ENCODE measurements around the gene JPH2. TPM values are rescaled to one million over a fixed set of nuclear protein-coding genes. Genes with fewer than 3 reads are reported as not detected.

Gene JPH2
- total and polyA plus RNA-seq, 2 donors from 2014 or later, result 2.5 to 11.4 TPM

DNA sequence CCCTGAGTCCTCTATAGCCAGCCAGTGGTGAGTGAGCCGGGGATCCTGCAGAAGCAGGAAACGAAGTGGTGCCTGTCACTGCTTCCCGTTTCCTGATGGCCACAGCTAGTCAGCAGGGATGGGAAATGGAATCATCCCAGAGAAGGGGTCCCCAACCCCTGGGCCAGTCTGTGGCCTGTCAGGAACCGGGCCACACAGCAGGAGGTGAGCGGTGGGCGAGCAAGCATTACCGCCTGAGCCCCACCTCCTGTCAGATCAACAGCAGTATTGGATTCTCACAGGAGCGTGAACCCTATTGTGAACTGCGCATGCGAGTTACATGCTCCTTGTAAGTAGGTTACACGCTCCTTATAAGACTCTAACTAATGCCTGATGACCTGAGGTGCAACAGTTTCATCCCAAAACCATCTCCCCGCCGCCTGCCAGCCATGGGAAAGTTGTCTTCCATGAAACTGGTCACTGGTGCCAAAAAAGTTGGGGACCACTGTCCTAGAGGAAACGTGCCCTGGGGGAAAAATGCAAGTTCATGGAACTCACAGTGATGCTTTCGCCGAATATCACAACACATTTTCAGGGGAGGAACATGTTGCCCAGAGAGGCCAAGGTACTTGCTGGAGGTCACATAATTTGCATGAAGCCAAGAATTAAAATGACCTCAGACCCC is 113.8 kb downstream of the JPH2 start:
- TF ChIP-seq, protein P1, sequence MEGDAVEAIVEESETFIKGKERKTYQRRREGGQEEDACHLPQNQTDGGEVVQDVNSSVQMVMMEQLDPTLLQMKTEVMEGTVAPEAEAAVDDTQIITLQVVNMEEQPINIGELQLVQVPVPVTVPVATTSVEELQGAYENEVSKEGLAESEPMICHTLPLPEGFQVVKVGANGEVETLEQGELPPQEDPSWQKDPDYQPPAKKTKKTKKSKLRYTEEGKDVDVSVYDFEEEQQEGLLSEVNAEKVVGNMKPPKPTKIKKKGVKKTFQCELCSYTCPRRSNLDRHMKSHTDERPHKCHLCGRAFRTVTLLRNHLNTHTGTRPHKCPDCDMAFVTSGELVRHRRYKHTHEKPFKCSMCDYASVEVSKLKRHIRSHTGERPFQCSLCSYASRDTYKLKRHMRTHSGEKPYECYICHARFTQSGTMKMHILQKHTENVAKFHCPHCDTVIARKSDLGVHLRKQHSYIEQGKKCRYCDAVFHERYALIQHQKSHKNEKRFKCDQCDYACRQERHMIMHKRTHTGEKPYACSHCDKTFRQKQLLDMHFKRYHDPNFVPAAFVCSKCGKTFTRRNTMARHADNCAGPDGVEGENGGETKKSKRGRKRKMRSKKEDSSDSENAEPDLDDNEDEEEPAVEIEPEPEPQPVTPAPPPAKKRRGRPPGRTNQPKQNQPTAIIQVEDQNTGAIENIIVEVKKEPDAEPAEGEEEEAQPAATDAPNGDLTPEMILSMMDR (IDR thresholded peaks at IDR 0.05; ENCODE audit: borderline replicate concordance, extremely low read depth, insufficient read depth), result no peak
- intact Hi-C loops (cut with DNase I), result no loop called here
- DNase-seq, result peak in 3 of 5 donors; percentile 8 to 24 (median 23)

DNA sequence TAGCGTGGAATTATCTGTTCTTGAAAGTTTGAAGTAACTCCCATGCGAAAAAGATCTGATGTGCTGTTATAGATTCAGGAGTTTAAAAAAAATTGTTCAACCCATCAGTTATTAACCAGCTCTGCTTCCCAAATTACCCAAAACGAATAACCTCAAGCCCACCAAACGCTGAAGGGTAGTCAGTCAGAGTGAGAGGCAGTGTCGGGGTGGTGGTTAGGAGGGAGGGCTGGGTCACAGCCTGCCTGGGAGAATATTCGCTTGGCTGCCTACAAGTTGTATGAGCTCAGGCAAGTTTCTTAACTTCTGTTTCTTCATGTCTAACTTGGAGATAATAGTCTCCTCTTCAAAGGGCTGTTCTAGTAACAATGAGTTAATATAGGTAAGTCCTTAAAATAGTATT is 114.6 kb downstream of the JPH2 start:
- H3K9ac ChIP-seq (ENCODE audit: low read length in 3 of 3), result no peak overlapping the region
- TF ChIP-seq, protein P1 (IDR thresholded peaks at IDR 0.05; ENCODE audit: borderline replicate concordance, extremely low read depth, insufficient read depth), result no peak
- no peaks in the 10 kb centered on the region for H3K36me3 ChIP-seq (ENCODE audit: control insufficient read depth in 2 of 3, insufficient read depth in 3 of 3, low read length in 3 of 3)
- DNase-seq (peak in 1 of 5 donors; percentile 9), FAIRE-seq (no peak)
- no peaks in the 10 kb centered on the region for H3K27me3 ChIP-seq (ENCODE audit: control insufficient read depth, insufficient read depth, low read length)
- no peak overlapping the region for H3K27ac ChIP-seq (ENCODE audit: low read depth in 2 of 2, low read length in 2 of 2)
- H3K9me3 ChIP-seq (ENCODE audit: control insufficient read depth in 2 of 3, insufficient read depth in 1 of 3, low read length in 3 of 3), result no peaks in the 10 kb centered on the region
- H3K4me1 ChIP-seq (ENCODE audit: control insufficient read depth in 2 of 3, insufficient read depth in 2 of 3, low read depth in 1 of 3, low read length in 3 of 3), result no peaks in the 10 kb centered on the region
- intact Hi-C loops (cut with DNase I), result no loop called here
- no peak overlapping the region for H3K4me3 ChIP-seq (ENCODE audit: low read length in 3 of 3)

More for the DNA sequence above, 113.8 kb downstream of the JPH2 start:
- no peaks in the 10 kb centered on the region for H3K4me1 ChIP-seq (ENCODE audit: control insufficient read depth in 2 of 3, insufficient read depth in 2 of 3, low read depth in 1 of 3, low read length in 3 of 3)
- H3K27ac ChIP-seq (ENCODE audit: low read depth in 2 of 2, low read length in 2 of 2), result no peak overlapping the region
- H3K9me3 ChIP-seq (ENCODE audit: control insufficient read depth in 2 of 3, insufficient read depth in 1 of 3, low read length in 3 of 3), result no peaks in the 10 kb centered on the region
- H3K36me3 ChIP-seq (ENCODE audit: control insufficient read depth in 2 of 3, insufficient read depth in 3 of 3, low read length in 3 of 3), result no peaks in the 10 kb centered on the region
- no peak for FAIRE-seq
- H3K27me3 ChIP-seq (ENCODE audit: control insufficient read depth, insufficient read depth, low read length), result no peaks in the 10 kb centered on the region
- no peak overlapping the region for H3K4me3 ChIP-seq (ENCODE audit: low read length in 3 of 3)
- no peak overlapping the region for H3K9ac ChIP-seq (ENCODE audit: low read length in 3 of 3)

DNA sequence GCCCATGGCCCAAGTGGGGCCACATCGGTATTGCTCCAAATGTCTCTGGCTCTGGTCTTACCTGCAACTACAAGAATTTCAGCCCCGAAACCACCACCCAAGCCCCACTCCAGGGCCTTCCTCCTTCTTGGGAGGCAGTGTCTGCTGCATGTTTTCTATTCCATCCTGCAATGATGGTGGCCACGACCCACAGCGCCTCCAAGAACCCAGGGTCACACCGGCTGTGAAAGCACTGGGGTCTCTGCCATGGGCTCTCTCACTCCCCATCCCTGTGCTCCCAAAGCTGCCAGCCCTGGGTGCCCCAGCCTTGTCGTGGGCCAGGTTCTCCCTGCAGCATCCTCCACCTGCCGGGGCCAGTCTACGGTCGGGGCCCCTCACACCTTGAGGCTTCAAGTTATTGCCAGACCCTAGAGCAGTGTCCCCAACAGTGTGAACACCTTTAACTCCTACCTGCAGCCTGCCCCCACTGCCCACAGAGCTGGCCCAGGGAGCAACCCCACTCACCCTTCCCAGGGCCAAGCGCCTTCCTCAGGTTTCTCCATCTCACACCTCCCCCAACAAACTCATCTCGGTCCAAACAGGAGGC is 115.4 kb downstream of the JPH2 start:
- Histone ChIP-seq H3K27me3 (ENCODE audit: control insufficient read depth, insufficient read depth, low read length) (no peaks in the 10 kb centered on the region), H3K9me3 (ENCODE audit: control insufficient read depth in 2 of 3, insufficient read depth in 1 of 3, low read length in 3 of 3) (no peaks in the 10 kb centered on the region), H3K4me1 (ENCODE audit: control insufficient read depth in 2 of 3, insufficient read depth in 2 of 3, low read depth in 1 of 3, low read length in 3 of 3) (no peaks in the 10 kb centered on the region), H3K36me3 (ENCODE audit: control insufficient read depth in 2 of 3, insufficient read depth in 3 of 3, low read length in 3 of 3) (no peaks in the 10 kb centered on the region), H3K27ac (ENCODE audit: low read depth in 2 of 2, low read length in 2 of 2) (no peak overlapping the region), H3K4me3 (ENCODE audit: low read length in 3 of 3) (no peak overlapping the region), H3K9ac (ENCODE audit: low read length in 3 of 3) (no peak overlapping the region)
- TF ChIP-seq, protein P1 (IDR thresholded peaks at IDR 0.05; ENCODE audit: borderline replicate concordance, extremely low read depth, insufficient read depth), result no peak
- DNase-seq (peak in 2 of 5 donors; percentile 4 to 59), FAIRE-seq (no peak)
- intact Hi-C loops (cut with DNase I), result no loop called here

Measured in kidney (tissue), 14 donors.